ENCODE measurements around the gene L3MBTL4. TPM values are rescaled to one million over a fixed set of nuclear protein-coding genes. Genes with fewer than 3 reads are reported as not detected.

L3MBTL4 gene
- total RNA-seq, 2 donors from 2014 or later: 4.1 to 10.2 TPM

- Mint-ChIP-seq H3K4me1 (ENCODE audit: low read depth in 2 of 2) (no peaks in the 10 kb centered on the region), H3K27ac (no peak overlapping the region), H3K36me3 (no peaks in the 10 kb centered on the region), H3K9me3 (no peaks in the 10 kb centered on the region), H3K4me3 (no peak overlapping the region), H3K27me3 (no peaks in the 10 kb centered on the region)
- DNase-seq (ENCODE audit: low spot score) (no peak), ATAC-seq (no peak)
Measured at GRCh38 chr18:6013171-6013810, 401.4 kb downstream of the L3MBTL4 start.

- ATAC-seq (no peak), DNase-seq (ENCODE audit: low spot score) (no peak)
- Mint-ChIP-seq H3K4me3 (no peak overlapping the region), H3K27me3 (no peaks in the 10 kb centered on the region), H3K9me3 (no peaks in the 10 kb centered on the region), H3K27ac (no peak overlapping the region), H3K4me1 (ENCODE audit: low read depth in 2 of 2) (peaks cover 0 to 3% of the 10 kb centered on the region in 2 donors), H3K36me3 (peaks cover 6% of the 10 kb centered on the region)
Measured at GRCh38 chr18:6010921-6011320, 403.8 kb downstream of the L3MBTL4 start.

- no peak for ATAC-seq
- no peaks in the 10 kb centered on the region for H3K9me3 Mint-ChIP-seq
- H3K27me3 Mint-ChIP-seq: no peaks in the 10 kb centered on the region
- peaks cover 6% of the 10 kb centered on the region for H3K36me3 Mint-ChIP-seq
- no peak overlapping the region for H3K27ac Mint-ChIP-seq
- DNase-seq (ENCODE audit: low spot score): no peak
- peaks cover 3 to 6% of the 10 kb centered on the region in 2 donors for H3K4me1 Mint-ChIP-seq (ENCODE audit: low read depth in 2 of 2)
- H3K4me3 Mint-ChIP-seq: no peak overlapping the region
Measured at GRCh38 chr18:6010284-6010683, 404.4 kb downstream of the L3MBTL4 start.

GRCh38 chr18:6009756-6010155 is 405.0 kb downstream of the L3MBTL4 start:
- no peaks in the 10 kb centered on the region for H3K9me3 Mint-ChIP-seq
- DNase-seq (ENCODE audit: low spot score) (no peak), ATAC-seq (no peak)
- peaks cover 5 to 7% of the 10 kb centered on the region in 2 donors for H3K4me1 Mint-ChIP-seq (ENCODE audit: low read depth in 2 of 2)
- peaks cover 6% of the 10 kb centered on the region for H3K36me3 Mint-ChIP-seq
- H3K27me3 Mint-ChIP-seq: no peaks in the 10 kb centered on the region
- no peak overlapping the region for H3K4me3 Mint-ChIP-seq
- no peak overlapping the region for H3K27ac Mint-ChIP-seq

- DNase-seq (ENCODE audit: low spot score): no peak
- Mint-ChIP-seq H3K27me3 (no peaks in the 10 kb centered on the region), H3K4me3 (peak overlapping the region; percentile 61), H3K27ac (peak overlapping the region; percentile 79 to 81), H3K36me3 (peaks cover 14% of the 10 kb centered on the region), H3K9me3 (peaks cover 6% of the 10 kb centered on the region), H3K4me1 (ENCODE audit: low read depth in 2 of 2) (peaks cover 22% of the 10 kb centered on the region in 2 donors)
- peak; percentile 90 for ATAC-seq
Measured at GRCh38 chr18:6004683-6005082, 410.0 kb downstream of the L3MBTL4 start.

- Mint-ChIP-seq H3K27ac (peak overlapping the region; percentile 79 to 81), H3K27me3 (no peaks in the 10 kb centered on the region), H3K36me3 (peaks cover 20% of the 10 kb centered on the region), H3K9me3 (peaks cover 12% of the 10 kb centered on the region), H3K4me3 (peak overlapping the region; percentile 61), H3K4me1 (ENCODE audit: low read depth in 2 of 2) (peaks cover 25% of the 10 kb centered on the region in 2 donors)
- ATAC-seq: peak; percentile 84 to 90
- DNase-seq (ENCODE audit: low spot score): no peak
Measured at GRCh38 chr18:6004119-6004518, 410.6 kb downstream of the L3MBTL4 start.

- no peak for DNase-seq (ENCODE audit: low spot score)
- Mint-ChIP-seq H3K27me3 (no peaks in the 10 kb centered on the region), H3K9me3 (peaks cover 12% of the 10 kb centered on the region), H3K4me3 (no peak overlapping the region), H3K36me3 (peaks cover 20% of the 10 kb centered on the region), H3K27ac (no peak overlapping the region), H3K4me1 (ENCODE audit: low read depth in 2 of 2) (peaks cover 30% of the 10 kb centered on the region in 2 donors)
- no peak for ATAC-seq
Measured at GRCh38 chr18:6001867-6002266, 412.8 kb downstream of the L3MBTL4 start.

- Mint-ChIP-seq H3K27ac (no peak overlapping the region), H3K27me3 (no peaks in the 10 kb centered on the region), H3K4me3 (no peak overlapping the region), H3K4me1 (ENCODE audit: low read depth in 2 of 2) (peaks cover 16 to 17% of the 10 kb centered on the region in 2 donors), H3K36me3 (peaks cover 13% of the 10 kb centered on the region), H3K9me3 (peaks cover 12% of the 10 kb centered on the region)
- ATAC-seq (peak; percentile 66), DNase-seq (ENCODE audit: low spot score) (no peak)
Measured at GRCh38 chr18:5998907-5999306, 415.8 kb downstream of the L3MBTL4 start.

GRCh38 chr18:5998166-5998881 is 416.4 kb downstream of the L3MBTL4 start:
- Mint-ChIP-seq H3K4me1 (ENCODE audit: low read depth in 2 of 2) (peaks cover 11 to 14% of the 10 kb centered on the region in 2 donors), H3K36me3 (peaks cover 13% of the 10 kb centered on the region), H3K27ac (no peak overlapping the region), H3K27me3 (no peaks in the 10 kb centered on the region), H3K4me3 (no peak overlapping the region), H3K9me3 (peaks cover 12% of the 10 kb centered on the region)
- ATAC-seq (no peak), DNase-seq (ENCODE audit: low spot score) (no peak)

GRCh38 chr18:5997361-5997760 is 417.4 kb downstream of the L3MBTL4 start:
- Mint-ChIP-seq H3K4me1 (ENCODE audit: low read depth in 2 of 2) (peaks cover 8 to 14% of the 10 kb centered on the region in 2 donors), H3K4me3 (no peak overlapping the region), H3K36me3 (peaks cover 18% of the 10 kb centered on the region), H3K9me3 (peaks cover 12% of the 10 kb centered on the region), H3K27ac (no peak overlapping the region), H3K27me3 (no peaks in the 10 kb centered on the region)
- ATAC-seq (no peak), DNase-seq (ENCODE audit: low spot score) (no peak)

- ATAC-seq (no peak), DNase-seq (ENCODE audit: low spot score) (no peak)
- H3K27me3 Mint-ChIP-seq: no peaks in the 10 kb centered on the region
- peaks cover 12% of the 10 kb centered on the region for H3K9me3 Mint-ChIP-seq
- H3K27ac Mint-ChIP-seq: no peak overlapping the region
- H3K4me1 Mint-ChIP-seq (ENCODE audit: low read depth in 2 of 2): peaks cover 8 to 9% of the 10 kb centered on the region in 2 donors
- no peak overlapping the region for H3K4me3 Mint-ChIP-seq
- peaks cover 18% of the 10 kb centered on the region for H3K36me3 Mint-ChIP-seq
Measured at GRCh38 chr18:5995626-5996025, 419.1 kb downstream of the L3MBTL4 start.

- no peak for ATAC-seq
- peaks cover 5% of the 10 kb centered on the region for H3K36me3 Mint-ChIP-seq
Measured at GRCh38 chr18:5993938-5994337, 420.8 kb downstream of the L3MBTL4 start.

GRCh38 chr18:5992381-5992780 is 422.3 kb downstream of the L3MBTL4 start:
- H3K27ac Mint-ChIP-seq: no peak overlapping the region
- no peaks in the 10 kb centered on the region for H3K27me3 Mint-ChIP-seq
- H3K36me3 Mint-ChIP-seq: peaks cover 5% of the 10 kb centered on the region
- ATAC-seq: no peak
- no peaks in the 10 kb centered on the region for H3K4me1 Mint-ChIP-seq (ENCODE audit: low read depth in 2 of 2)
- DNase-seq (ENCODE audit: low spot score): no peak
- no peaks in the 10 kb centered on the region for H3K9me3 Mint-ChIP-seq
- H3K4me3 Mint-ChIP-seq: no peak overlapping the region

More at GRCh38 chr18:5993938-5994337, 420.8 kb downstream of the L3MBTL4 start:
- Mint-ChIP-seq H3K4me1 (ENCODE audit: low read depth in 2 of 2) (peaks cover 3 to 4% of the 10 kb centered on the region in 2 donors), H3K9me3 (no peaks in the 10 kb centered on the region), H3K27me3 (no peaks in the 10 kb centered on the region), H3K4me3 (no peak overlapping the region), H3K27ac (no peak overlapping the region)
- DNase-seq (ENCODE audit: low spot score): no peak

GRCh38 chr18:5987249-5987648 is 427.5 kb downstream of the L3MBTL4 start:
- no peak overlapping the region for H3K27ac Mint-ChIP-seq
- no peaks in the 10 kb centered on the region for H3K36me3 Mint-ChIP-seq
- no peak overlapping the region for H3K4me3 Mint-ChIP-seq
- H3K27me3 Mint-ChIP-seq: no peaks in the 10 kb centered on the region
- ATAC-seq (no peak), DNase-seq (ENCODE audit: low spot score) (no peak)
- H3K4me1 Mint-ChIP-seq (ENCODE audit: low read depth in 2 of 2): peaks cover 0 to 2% of the 10 kb centered on the region in 2 donors
- H3K9me3 Mint-ChIP-seq: no peaks in the 10 kb centered on the region

Data from natural killer cell treated with Interleukin-12 subunit alpha and Interleukin-12 subunit beta and Interleukin-15 and Interleukin-18, amount 100 ng/mL, for 72 hours (primary cell).